Sigmoid colon (tissue), 7 donors: ENCODE results near the gene WNT7A. TPM values are rescaled to one million over a fixed set of nuclear protein-coding genes. Genes with fewer than 3 reads are reported as not detected.

ENCODE experiments used
- DNase-seq: peaks from one replicate; pipeline ENCODE4 v3.0.0-alpha.2; 2019
- H3K27ac ChIP-seq, 4 donors: fragments of 200-600 bp; sonication (generic); one replicate each; pipeline ENCODE4 v1.5.1; 2016 to 2019; ENCODE audit warnings: mild to moderate bottlenecking in 1 of 4
- H3K27me3 ChIP-seq, 3 donors: fragments of 200-600 bp; sonication (generic); one replicate each; pipeline ENCODE4 v1.5.1; 2019; ENCODE audit warnings: mild to moderate bottlenecking in 1 of 3
- H3K36me3 ChIP-seq, 4 donors: fragments of 200-600 bp; sonication (generic); one replicate each; pipeline ENCODE4 v1.5.1; 2016 to 2019
- H3K4me1 ChIP-seq, 4 donors: fragments of 200-600 bp; sonication (generic); one replicate each; pipeline ENCODE4 v1.5.1; 2017 to 2019
- H3K4me3 ChIP-seq, 4 donors: fragments of 200-600 bp; sonication (generic); one replicate each; pipeline ENCODE4 v1.5.1; 2017 to 2019; ENCODE audit warnings: mild to moderate bottlenecking in 2 of 4, moderate library complexity in 1 of 4
- H3K9me3 ChIP-seq, 4 donors: fragments of 200-600 bp in 3 of 4; sonication (generic) in 3 of 4; one replicate each; pipeline versions ENCODE4 v1.5.1 to v1.6.1; 2013 to 2019
- EP300 ChIP-seq, 4 donors: sonication (generic); formaldehyde crosslinking; IDR thresholded peaks; one replicate each; pipeline ENCODE4 v1.6.1; 2017; ENCODE audit warnings: antibody characterized with exemption in 4 of 4
- POLR2A ChIP-seq, 2 donors: fragments of 450-650 bp; IDR thresholded peaks; one replicate each; pipeline ENCODE4 v1.6.1; 2016; ENCODE audit warnings: antibody characterized with exemption in 2 of 2, mild to moderate bottlenecking in 2 of 2, moderate library complexity in 2 of 2
- POLR2AphosphoS5 ChIP-seq, 4 donors: sonication (generic); formaldehyde crosslinking; IDR thresholded peaks; one replicate each; pipeline ENCODE4 v1.6.1; 2017; ENCODE audit warnings: antibody characterized with exemption in 4 of 4
- WGBS, 2 donors: extraction: QIAGEN DNeasy Blood & Tissue Kit; methylation state at CpG; one replicate each; pipeline ENCODE4 v1.1.7; 2013; 5-methylcytosine and 5-hydroxymethylcytosine counted together
- intact Hi-C: fragments of 100-400 bp; cut with DNase I; formaldehyde crosslinking; loops from one replicate; pipeline ENCODE4 v1.15.1; 2023
- polyA plus RNA-seq, 3 donors: library from polyadenylated mRNA; stranded (reverse); fragments of 200-250 nt; gene quantifications; one replicate each; pipeline ENCODE4 v1.2.3, GENCODE V29; 2013
- total RNA-seq, 4 donors: library from RNA; depleted of rRNA; stranded (reverse); fragments of >200 nt; gene quantifications; one replicate each; pipeline ENCODE4 v1.1.0, GENCODE V29; 2016
- TF ChIP-seq, protein P1 (sequence below), 4 experiments: fragments of 450-650 bp in 3 of 4; fragments of 200-600 bp in 1 of 4; IDR thresholded peaks; one replicate each; pipeline ENCODE4 v1.5.1; 2016 to 2019; ENCODE audit warnings: antibody characterized with exemption in 4 of 4, mild to moderate bottlenecking in 3 of 4, moderate library complexity in 2 of 4
- donor health status: healthy with polysubstance abuse.
- donor health status: Bipolar disorder and iron deficiency.
- donor health status: healthy.

WNT7A gene
- total and polyA plus RNA-seq, 7 donors = 0.03 TPM; not detected in 6

- TF ChIP-seq EP300 (IDR thresholded peaks at IDR 0.05) = no peak
- TF ChIP-seq, protein P1, sequence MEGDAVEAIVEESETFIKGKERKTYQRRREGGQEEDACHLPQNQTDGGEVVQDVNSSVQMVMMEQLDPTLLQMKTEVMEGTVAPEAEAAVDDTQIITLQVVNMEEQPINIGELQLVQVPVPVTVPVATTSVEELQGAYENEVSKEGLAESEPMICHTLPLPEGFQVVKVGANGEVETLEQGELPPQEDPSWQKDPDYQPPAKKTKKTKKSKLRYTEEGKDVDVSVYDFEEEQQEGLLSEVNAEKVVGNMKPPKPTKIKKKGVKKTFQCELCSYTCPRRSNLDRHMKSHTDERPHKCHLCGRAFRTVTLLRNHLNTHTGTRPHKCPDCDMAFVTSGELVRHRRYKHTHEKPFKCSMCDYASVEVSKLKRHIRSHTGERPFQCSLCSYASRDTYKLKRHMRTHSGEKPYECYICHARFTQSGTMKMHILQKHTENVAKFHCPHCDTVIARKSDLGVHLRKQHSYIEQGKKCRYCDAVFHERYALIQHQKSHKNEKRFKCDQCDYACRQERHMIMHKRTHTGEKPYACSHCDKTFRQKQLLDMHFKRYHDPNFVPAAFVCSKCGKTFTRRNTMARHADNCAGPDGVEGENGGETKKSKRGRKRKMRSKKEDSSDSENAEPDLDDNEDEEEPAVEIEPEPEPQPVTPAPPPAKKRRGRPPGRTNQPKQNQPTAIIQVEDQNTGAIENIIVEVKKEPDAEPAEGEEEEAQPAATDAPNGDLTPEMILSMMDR (IDR thresholded peaks at IDR 0.05) = no peak
- no peak for TF ChIP-seq POLR2AphosphoS5 (IDR thresholded peaks at IDR 0.05)
- no peak for TF ChIP-seq POLR2A (IDR thresholded peaks at IDR 0.05)
- Histone ChIP-seq H3K4me1 (no peaks in the 10 kb centered on the region), H3K9me3 (peaks cover 16 to 38% (median 28%) of the 10 kb centered on the region in 4 donors), H3K4me3 (no peak overlapping the region), H3K27ac (no peak overlapping the region), H3K27me3 (no peaks in the 10 kb centered on the region), H3K36me3 (no peaks in the 10 kb centered on the region)
- intact Hi-C loops = no loop called here
- no peak for DNase-seq
- WGBS, 2 donors = 88 to 93% methylated on average over 3 of the region's 3 CpGs
Measured at GRCh38 chr3:13815088-13815683, 64.7 kb downstream of the WNT7A start.

DNA sequence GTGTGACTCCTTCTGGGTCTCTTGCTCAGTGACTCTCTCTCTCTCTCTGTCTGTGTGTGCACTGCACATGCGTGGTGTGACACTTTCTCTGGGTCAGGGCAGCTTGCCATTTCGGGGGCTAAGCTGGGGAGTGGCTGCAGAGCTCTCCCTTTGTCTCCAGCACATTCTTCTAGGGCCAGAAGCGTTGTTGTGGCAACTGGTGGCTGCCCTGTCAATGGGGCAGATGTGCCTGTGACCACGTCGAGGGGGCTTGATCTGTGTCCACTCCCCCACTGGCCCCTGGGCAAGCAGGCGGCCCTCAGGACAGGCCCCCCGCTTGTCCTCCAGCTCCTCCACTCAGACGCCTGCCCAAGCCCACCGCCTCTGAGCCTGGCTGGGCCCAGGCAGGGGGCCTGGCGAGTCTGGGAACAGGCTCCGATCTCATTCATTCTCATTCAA lies 67.8 kb downstream of the WNT7A start:
- Histone ChIP-seq H3K36me3 (no peaks in the 10 kb centered on the region), H3K4me1 (no peaks in the 10 kb centered on the region), H3K9me3 (peaks cover 16 to 38% (median 28%) of the 10 kb centered on the region in 4 donors), H3K4me3 (no peak overlapping the region), H3K27me3 (no peaks in the 10 kb centered on the region), H3K27ac (no peak overlapping the region)
- 66 to 74% methylated on average over 11 of the region's 11 CpGs for WGBS, 2 donors
- intact Hi-C loops = no loop called here
- DNase-seq = no peak
- TF ChIP-seq POLR2AphosphoS5 (IDR thresholded peaks at IDR 0.05) (no peak), EP300 (IDR thresholded peaks at IDR 0.05) (no peak), POLR2A (IDR thresholded peaks at IDR 0.05) (no peak)
- TF ChIP-seq, protein P1 (IDR thresholded peaks at IDR 0.05) = no peak

DNA sequence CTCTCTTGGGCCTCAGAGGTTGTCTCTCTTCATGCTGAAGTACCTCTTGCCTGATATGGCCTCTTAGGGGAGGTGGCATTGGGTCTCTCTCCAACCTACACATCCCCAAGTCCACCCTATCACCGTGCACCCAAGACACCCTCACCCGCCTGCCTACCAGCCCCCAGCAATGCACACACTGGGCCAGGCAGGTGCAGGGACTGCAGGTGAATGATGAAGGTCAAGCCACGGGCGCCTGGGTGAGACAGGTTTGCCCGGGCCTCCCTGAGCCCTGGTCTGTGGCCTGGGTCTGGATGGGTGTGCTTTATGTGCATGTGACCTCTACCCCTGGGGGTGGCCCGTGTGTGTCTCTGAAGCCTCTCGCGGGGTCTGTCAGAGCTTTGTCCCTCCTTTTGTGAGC lies 68.3 kb downstream of the WNT7A start:
- H3K9me3 ChIP-seq = peaks cover 16 to 38% (median 26%) of the 10 kb centered on the region in 4 donors
- H3K36me3 ChIP-seq = no peaks in the 10 kb centered on the region
- no peaks in the 10 kb centered on the region for H3K4me1 ChIP-seq
- no peak for TF ChIP-seq EP300 (IDR thresholded peaks at IDR 0.05)
- no peak for TF ChIP-seq POLR2A (IDR thresholded peaks at IDR 0.05)
- TF ChIP-seq POLR2AphosphoS5 (IDR thresholded peaks at IDR 0.05) = no peak
- H3K4me3 ChIP-seq = no peak overlapping the region
- no peak for DNase-seq
- WGBS, 2 donors = 52 to 67% methylated on average over 8 of the region's 8 CpGs
- H3K27ac ChIP-seq = no peak overlapping the region
- no peaks in the 10 kb centered on the region for H3K27me3 ChIP-seq
- intact Hi-C loops = no loop called here

DNA sequence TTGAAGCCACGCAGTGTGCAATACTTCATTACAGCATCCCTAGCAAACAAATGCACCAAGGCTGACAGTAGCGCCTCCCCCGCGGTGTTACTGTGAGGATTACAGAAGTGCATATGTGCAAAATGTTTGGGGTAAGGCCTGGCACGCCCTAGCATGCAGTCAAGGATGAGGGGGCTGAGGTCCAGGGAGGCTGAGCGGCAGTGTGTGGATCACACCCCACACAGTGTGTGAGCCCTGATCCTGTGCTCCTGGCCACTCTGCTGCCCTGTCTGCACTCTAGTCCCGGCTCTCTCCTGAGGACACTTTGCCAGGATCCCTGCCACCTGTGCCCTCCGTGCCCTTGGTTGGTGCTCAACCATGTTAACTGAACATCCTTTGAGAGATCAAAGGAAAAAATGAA lies 71.3 kb downstream of the WNT7A start:
- intact Hi-C loops = no loop called here
- Histone ChIP-seq H3K27me3 (no peaks in the 10 kb centered on the region), H3K4me1 (no peaks in the 10 kb centered on the region), H3K4me3 (no peak overlapping the region), H3K27ac (no peak overlapping the region), H3K9me3 (peaks cover 0 to 11% (median 1%) of the 10 kb centered on the region in 4 donors), H3K36me3 (no peaks in the 10 kb centered on the region)
- no peak for DNase-seq
- no peak for TF ChIP-seq EP300 (IDR thresholded peaks at IDR 0.05)
- TF ChIP-seq, protein P1 (IDR thresholded peaks at IDR 0.05) = no peak
- no peak for TF ChIP-seq POLR2AphosphoS5 (IDR thresholded peaks at IDR 0.05)
- WGBS, 2 donors = 78 to 86% methylated on average over 8 of the region's 8 CpGs

DNA sequence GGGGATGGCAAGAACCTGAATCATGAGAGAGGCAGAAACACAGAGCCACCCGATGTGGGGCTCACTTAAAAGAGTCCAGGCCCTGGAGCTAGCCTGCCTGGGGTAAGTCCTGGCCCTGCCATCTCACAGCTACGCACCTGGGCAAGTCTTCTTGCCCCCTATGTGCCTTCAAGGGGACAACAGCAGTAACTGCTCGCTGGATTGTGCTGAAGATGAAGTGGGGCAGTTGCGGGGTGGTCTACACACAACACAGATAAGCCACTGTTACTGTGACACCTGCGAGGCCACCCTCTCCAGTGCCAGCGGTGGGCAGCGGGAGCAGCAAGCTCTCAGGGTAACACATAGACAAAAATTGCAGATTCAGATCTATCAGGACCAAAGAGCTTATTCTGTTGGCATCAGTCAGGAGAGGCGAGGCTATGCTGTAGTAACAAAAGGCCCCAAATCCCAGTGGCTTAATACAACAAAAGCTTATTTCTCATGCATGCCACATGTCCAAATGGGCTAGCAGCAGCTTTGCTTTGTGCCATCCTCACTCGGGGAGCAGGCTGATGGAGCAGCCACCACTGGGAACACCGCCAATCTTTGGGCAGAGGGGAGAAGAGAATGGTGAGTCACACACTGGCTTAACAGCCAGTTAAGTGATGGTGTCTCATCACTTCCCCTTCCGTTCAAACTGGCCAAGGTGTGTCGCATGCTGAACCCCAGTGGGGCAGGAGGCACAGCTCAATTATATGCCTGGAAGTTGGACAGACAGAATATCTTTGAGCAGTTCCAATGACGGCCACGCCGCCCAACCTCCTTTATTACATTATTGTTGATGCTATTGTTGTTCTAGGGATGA lies 78.3 kb downstream of the WNT7A start:
- Histone ChIP-seq H3K9me3 (no peaks in the 10 kb centered on the region), H3K4me3 (no peak overlapping the region), H3K27me3 (no peaks in the 10 kb centered on the region), H3K36me3 (no peaks in the 10 kb centered on the region), H3K4me1 (no peaks in the 10 kb centered on the region), H3K27ac (no peak overlapping the region)
- intact Hi-C loops = no loop called here
- no peak for DNase-seq
- TF ChIP-seq, protein P1 (IDR thresholded peaks at IDR 0.05) = no peak
- TF ChIP-seq POLR2AphosphoS5 (IDR thresholded peaks at IDR 0.05) (no peak), EP300 (IDR thresholded peaks at IDR 0.05) (no peak), POLR2A (IDR thresholded peaks at IDR 0.05) (no peak)
- 76 to 80% methylated on average over 15 of the region's 15 CpGs for WGBS, 2 donors
